COLO668 (cell line): ENCODE results near the gene MAD1L1.
A peak's percentile ranks its signal among the peaks of the same experiment; 100 is the strongest.
"Not testable (repeated sequence)": the region's sequence is repeated elsewhere in the genome, so short reads cannot be mapped to it uniquely, and the experiment has no call there.

ENCODE experiments used
- DNase-seq: peaks from one replicate; lab custom pipeline; 2025; ENCODE audit not compliant: unreplicated experiment; lab: John Stamatoyannopoulos, UW

MAD1L1 gene

DNA sequence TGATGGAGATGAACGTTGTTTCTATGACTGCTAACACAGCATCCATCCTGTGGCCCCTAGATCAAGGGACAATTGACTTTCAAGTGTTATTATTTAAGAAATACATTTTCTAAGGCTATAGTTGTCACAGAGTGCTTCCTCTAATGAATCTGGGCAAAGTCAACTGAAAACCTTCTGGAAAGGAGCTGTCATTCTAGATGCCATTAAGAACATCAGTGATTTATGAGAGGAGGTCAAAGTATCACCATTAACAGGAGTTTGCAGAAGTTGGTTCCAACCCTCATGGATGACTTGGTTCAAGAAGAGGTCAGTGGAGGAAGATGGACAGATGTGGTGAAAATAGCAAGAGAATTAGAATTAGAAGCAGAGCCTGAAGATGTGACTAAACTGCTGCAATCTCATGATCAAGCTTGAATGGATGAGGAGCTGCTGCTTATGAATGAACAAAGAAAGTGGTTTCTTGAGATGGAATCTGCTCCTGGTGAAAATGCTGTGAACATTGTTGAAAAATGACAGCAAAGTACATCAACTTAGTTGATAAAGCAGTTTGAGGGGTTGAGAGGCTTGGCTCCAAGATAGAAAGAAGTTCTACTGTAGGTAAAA is 400.7 kb downstream of the MAD1L1 start:
- DNase-seq, result not testable (repeated sequence)

- not testable (repeated sequence) for DNase-seq
Observed at GRCh38 chr7:1831471-1831870, 401.3 kb downstream of the MAD1L1 start.

DNA sequence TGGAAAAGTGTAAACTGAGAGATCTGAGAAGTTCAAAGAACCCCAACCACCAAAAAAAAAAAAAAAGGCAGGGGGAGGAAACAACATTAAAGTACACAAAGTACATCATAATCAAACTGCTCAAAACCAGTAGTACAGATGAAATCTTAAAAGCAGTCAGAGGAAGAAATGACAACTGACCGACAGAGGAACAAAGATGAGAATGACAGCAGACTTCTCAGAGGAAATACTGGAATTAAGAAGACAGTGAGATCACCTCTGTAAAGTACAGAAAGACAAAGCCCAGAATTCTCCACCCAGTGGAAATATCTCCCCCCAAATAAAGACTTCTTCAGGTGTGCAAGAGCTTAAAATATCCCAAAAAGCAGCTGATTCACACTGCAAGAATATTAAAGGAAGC is 403.1 kb downstream of the MAD1L1 start:
- not testable (repeated sequence) for DNase-seq

GRCh38 chr7:1829111-1829510 is 403.6 kb downstream of the MAD1L1 start:
- no peak for DNase-seq

DNA sequence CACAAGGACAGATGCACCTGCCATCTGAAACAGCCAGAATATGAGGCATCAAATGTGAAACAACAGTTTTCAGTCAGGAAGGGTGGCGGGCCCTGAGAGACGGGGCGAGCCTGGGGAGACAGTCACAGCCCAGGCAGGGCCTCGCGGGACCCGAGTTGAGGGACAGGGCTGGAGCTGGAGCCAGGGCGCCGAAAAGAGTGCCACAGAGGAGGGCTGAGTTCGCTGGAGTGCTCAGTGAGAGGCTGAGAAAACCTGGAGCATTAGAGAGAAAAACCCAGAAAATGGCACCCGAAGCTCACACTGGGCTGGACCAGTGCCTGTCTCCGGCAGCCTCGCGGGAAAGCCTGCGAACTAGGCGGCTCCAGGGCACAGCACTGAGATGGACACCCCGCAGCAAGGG is 404.6 kb downstream of the MAD1L1 start:
- DNase-seq, result not testable (repeated sequence)

DNA sequence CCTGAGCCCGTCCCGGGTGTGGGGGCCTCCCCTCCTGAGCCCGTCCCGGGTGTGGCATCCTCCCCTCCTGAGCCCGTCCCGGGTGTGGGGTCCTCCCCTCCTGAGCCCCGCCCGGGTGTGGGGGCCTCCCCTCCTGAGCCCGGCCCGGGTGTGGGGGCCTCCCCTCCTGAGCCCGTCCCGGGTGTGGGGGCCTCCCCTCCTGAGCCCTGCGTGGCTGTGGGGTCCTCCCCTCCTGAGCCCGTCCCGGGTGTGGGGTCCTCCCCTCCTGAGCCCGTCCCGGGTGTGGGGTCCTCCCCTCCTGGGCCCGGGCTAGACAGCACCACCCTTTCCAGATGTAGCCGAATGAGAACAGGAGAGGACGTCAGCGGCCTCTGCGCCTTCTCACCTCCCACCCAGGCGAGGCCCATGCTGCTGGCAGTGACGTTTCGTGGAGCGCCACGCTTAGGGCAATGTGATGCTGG is 405.2 kb downstream of the MAD1L1 start:
- DNase-seq, result not testable (repeated sequence)

DNA sequence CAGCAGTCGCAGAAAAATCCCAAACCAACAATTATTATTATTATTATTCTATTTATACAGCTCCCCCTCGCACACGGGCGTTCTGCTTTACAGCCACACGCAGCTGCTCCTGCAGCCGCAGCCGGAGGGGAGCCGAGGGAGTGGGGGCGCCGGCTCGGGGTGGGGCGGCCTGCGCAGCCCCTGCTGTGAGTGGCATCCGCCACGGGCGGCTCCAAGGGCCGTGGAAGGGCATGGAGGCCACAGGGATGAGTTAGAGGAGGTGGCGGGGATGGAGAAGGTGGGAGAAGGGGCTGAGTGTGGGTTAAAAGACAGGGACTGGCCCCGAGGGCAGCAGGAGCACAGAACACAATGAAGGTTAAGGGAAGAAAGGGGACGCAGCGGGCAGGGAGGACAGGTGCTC is 405.8 kb downstream of the MAD1L1 start:
- not testable (repeated sequence) for DNase-seq

GRCh38 chr7:1825897-1826741 is 406.6 kb downstream of the MAD1L1 start:
- no peak for DNase-seq

DNA sequence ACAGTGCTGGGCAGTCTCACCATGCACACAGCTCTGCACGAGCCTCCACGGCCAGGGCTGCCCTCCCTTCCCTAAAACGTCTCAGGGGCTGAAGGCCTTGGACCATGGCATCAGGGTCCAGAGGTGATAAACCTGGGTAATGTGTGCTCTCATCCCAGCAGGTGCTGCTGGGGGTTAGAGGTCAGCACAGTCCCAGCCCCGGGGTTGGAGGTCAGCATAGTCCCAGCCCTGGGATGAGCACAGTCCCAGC is 407.2 kb downstream of the MAD1L1 start:
- DNase-seq, result not testable (repeated sequence)

DNA sequence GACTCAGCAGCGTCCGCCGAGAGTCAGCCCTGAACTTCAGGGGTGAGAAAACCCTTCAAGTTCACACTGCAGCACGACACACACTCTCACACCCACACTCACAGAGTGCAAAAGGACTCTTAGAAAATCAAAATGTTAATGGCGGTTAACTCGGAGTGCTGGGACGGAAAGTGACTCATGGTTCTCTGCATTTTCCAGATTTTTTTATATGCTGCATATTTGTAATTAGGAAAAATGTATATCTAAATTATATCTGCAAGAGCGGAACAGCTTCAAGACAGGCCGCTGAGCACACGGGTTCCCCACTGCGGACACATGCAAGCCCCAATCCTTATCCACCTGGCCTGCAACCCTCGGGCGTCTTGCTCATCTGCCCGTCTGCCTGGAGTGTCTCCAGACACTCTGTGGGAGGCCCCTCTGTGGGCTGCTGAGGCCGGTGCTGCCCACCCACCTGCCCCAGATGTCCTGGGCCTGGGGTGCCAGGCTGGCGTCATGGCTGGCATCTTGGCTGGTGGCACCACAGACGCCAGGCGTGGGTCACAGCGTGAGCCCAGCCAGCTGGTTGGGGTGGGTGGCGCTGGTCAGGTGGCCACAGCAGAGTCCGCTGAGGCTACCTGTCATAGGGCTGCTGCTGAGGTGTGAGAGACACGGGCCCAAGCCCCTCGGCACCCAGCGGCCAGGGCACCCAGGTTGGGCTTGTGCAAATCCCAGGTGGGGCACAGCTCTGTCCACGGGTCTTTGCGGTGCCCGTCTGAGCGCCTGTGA is 407.7 kb downstream of the MAD1L1 start:
- DNase-seq, result not testable (repeated sequence)

DNA sequence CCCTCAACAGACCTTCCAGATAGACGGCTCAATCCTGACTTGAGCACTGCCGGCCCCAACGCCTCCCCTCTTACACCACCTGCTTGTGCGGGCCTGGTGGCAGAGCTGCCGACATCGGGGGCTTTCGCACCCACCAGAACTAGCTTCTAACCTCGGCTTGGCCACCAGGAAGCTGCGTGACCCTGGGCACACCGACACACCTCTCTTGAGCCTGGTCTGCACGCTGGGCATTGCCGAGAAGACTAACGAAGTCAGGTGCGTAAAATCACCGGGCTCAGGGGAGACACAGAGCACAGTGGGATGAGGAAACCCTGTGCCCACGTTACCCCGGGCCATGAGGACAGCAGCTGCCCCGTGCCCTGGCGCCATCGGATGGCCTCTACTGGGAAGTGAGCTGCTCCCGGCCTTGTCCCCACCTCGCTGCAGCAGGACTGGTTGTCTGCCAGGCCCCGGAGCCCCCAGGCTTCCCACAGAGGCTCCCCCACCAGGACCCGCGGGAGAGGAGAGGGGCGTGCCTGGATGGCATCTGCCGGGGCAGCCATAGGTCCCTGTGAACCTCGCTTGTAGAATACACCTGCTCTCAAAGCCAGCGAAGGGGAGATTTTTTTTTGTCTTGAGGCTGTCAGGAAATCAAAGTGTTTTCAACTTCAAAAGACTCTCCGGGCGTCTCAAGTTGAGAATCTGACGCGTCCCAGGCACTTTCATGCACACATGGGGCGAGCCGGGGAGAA is 408.4 kb downstream of the MAD1L1 start:
- DNase-seq, result not testable (repeated sequence)

- no peak for DNase-seq
Observed at GRCh38 chr7:1823376-1824150, 409.2 kb downstream of the MAD1L1 start.

DNA sequence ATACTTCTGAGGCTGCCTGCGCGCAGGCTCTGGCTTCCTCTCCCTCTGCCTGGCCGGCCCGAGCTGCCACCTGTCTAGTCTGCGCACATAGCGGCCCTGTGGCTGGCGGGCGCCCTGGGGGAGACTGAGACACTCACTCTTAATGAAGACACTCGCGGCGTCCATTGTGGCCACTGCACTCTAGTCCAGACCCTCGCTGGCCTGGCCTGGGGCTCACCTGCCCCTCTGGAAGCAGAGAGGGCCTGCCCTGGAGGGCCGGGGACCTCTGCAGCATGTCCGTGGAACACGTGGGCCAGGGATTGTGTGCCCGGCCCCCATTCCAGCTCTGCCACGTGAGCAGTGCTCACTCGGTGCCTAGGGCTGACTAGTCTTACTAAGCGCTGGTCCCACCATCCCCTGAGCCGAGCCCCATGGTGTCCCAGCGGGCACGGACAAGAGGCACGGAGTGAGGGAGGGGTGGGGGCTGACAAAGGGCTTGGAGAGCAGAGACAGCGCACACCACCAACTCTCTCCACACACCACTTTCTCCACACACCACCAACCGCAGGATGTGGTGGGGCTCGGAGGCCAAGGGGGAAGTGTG is 413.4 kb downstream of the MAD1L1 start:
- DNase-seq, result no peak

- peak; percentile 20 for DNase-seq
Observed at GRCh38 chr7:1818575-1819258, 414.0 kb downstream of the MAD1L1 start.

GRCh38 chr7:1817061-1817712 is 415.6 kb downstream of the MAD1L1 start:
- DNase-seq, result no peak

DNA sequence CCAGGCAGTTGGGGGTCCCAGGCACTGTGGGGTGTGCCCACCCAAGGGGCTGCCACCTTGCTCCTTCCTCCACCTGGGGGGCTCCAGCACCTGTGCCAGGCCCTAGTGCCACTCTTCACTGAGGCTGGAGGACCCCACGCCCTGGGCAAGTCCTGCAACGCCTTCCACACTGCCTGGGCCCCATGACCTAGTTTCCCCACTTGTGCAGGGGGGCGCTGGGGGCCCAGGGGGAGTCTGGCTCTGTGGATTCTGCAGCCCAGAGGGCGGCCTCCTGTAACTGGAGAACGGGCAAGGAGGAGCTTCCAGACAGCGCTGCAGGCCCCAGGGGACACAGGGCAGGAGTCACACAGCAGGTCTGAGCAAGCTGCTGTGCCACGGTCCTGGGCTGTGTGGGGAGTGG is 416.3 kb downstream of the MAD1L1 start:
- not testable (repeated sequence) for DNase-seq

- peak; percentile 37 for DNase-seq
Observed at GRCh38 chr7:1815551-1816281, 417.0 kb downstream of the MAD1L1 start.

- DNase-seq, result peak; percentile 76
Observed at GRCh38 chr7:1815051-1815481, 417.7 kb downstream of the MAD1L1 start.
